Liver (tissue), 9 donors: Measurements from ENCODE around the gene AMZ1. TPM values are rescaled to one million over a fixed set of nuclear protein-coding genes. Genes with fewer than 3 reads are reported as not detected.

Source experiments
- DNase-seq: peaks from one replicate; pipeline ENCODE4 v3.0.0-alpha.2; 2017; ENCODE audit warnings: low spot score
- H3K27ac ChIP-seq, 2 donors: one replicate each; pipeline ENCODE4 v1.7.0; 2013; ENCODE audit warnings: inconsistent platforms in 2 of 2, low read length in 2 of 2, control low read depth in 1 of 2, low read depth in 1 of 2, mild to moderate bottlenecking in 1 of 2
- H3K27me3 ChIP-seq, 4 donors: one replicate each; pipeline versions ENCODE4 v1.6.1 to v1.7.0; 2013; ENCODE audit warnings: low read length in 3 of 4, inconsistent platforms in 1 of 4, mild to moderate bottlenecking in 1 of 4, moderate library complexity in 1 of 4; ENCODE audit not compliant: control insufficient read depth in 4 of 4, insufficient read depth in 4 of 4
- H3K36me3 ChIP-seq, 4 donors: one replicate each; pipeline versions ENCODE4 v1.6.1 to v1.7.0; 2013; ENCODE audit warnings: low read length in 3 of 4, mild to moderate bottlenecking in 3 of 4, low read depth in 1 of 4, moderate library complexity in 1 of 4; ENCODE audit not compliant: control insufficient read depth in 4 of 4, insufficient read depth in 3 of 4
- H3K4me1 ChIP-seq, 4 donors: one replicate each; pipeline versions ENCODE4 v1.6.1 to v1.7.0; 2013; ENCODE audit warnings: low read length in 3 of 4, mild to moderate bottlenecking in 3 of 4, moderate library complexity in 1 of 4; ENCODE audit not compliant: control insufficient read depth in 4 of 4, insufficient read depth in 4 of 4
- H3K4me3 ChIP-seq, 3 donors: one replicate each; pipeline versions ENCODE4 v1.6.1 to v1.7.0; 2013; ENCODE audit warnings: low read length in 3 of 3, control low read depth in 1 of 3, low read depth in 1 of 3, mild to moderate bottlenecking in 1 of 3
- H3K9ac ChIP-seq, 2 donors: one replicate each; pipeline ENCODE4 v1.7.0; 2013; ENCODE audit warnings: low read length in 2 of 2, mild to moderate bottlenecking in 2 of 2, moderate library complexity in 2 of 2, control low read depth in 1 of 2, low read depth in 1 of 2
- H3K9me3 ChIP-seq, 4 donors: one replicate each; pipeline versions ENCODE4 v1.6.1 to v1.7.0; 2013; ENCODE audit warnings: low read length in 3 of 4; ENCODE audit not compliant: control insufficient read depth in 4 of 4
- EGR1 ChIP-seq, 2 donors: IDR thresholded peaks; 2 replicates each; pipeline ENCODE4 v1.6.1; 2016 to 2018; ENCODE audit warnings: antibody characterized with exemption in 2 of 2, low read depth in 2 of 2
- FOXA1 ChIP-seq: IDR thresholded peaks from 2 replicates; pipeline ENCODE4 v1.6.1; 2016; ENCODE audit warnings: antibody characterized with exemption
- FOXA2 ChIP-seq: IDR thresholded peaks from 2 replicates; pipeline ENCODE4 v1.6.1; 2016; ENCODE audit warnings: antibody characterized with exemption
- HNF4A ChIP-seq, 2 donors: conservative IDR thresholded peaks; 2 replicates each; pipeline ENCODE4 v1.6.1; 2016; ENCODE audit warnings: antibody characterized with exemption in 2 of 2, mild to moderate bottlenecking in 2 of 2
- HNF4G ChIP-seq: IDR thresholded peaks from 2 replicates; pipeline ENCODE4 v1.6.1; 2016; ENCODE audit warnings: antibody characterized with exemption
- JUND ChIP-seq, 2 donors: IDR thresholded peaks; 2 replicates each; pipeline ENCODE4 v1.6.1; 2016; ENCODE audit warnings: antibody characterized with exemption in 2 of 2
- NR2F2 ChIP-seq: IDR thresholded peaks from 2 replicates; pipeline ENCODE4 v1.6.1; 2016; ENCODE audit warnings: antibody characterized with exemption
- RAD21 ChIP-seq, 2 donors: IDR thresholded peaks; 2 replicates each; pipeline ENCODE4 v1.6.1; 2016; ENCODE audit warnings: antibody characterized with exemption in 2 of 2, mild to moderate bottlenecking in 2 of 2
- RXRA ChIP-seq, 2 donors: IDR thresholded peaks; 2 replicates each; pipeline ENCODE4 v1.6.1; 2017 to 2018; ENCODE audit warnings: antibody characterized with exemption in 2 of 2, mild to moderate bottlenecking in 1 of 2
- SP1 ChIP-seq: IDR thresholded peaks from 2 replicates; pipeline ENCODE4 v1.6.1; 2018; ENCODE audit warnings: antibody characterized with exemption, mild to moderate bottlenecking
- TAF1 ChIP-seq: conservative IDR thresholded peaks from 2 replicates; pipeline ENCODE4 v1.6.1; 2016; ENCODE audit warnings: antibody characterized with exemption, mild to moderate bottlenecking
- WGBS: extraction: QIAGEN DNeasy Blood & Tissue Kit; methylation state at CpG from one replicate; pipeline ENCODE4 v1.1.7; 2013; 5-methylcytosine and 5-hydroxymethylcytosine counted together
- polyA plus RNA-seq, 2 donors: library from polyadenylated mRNA; stranded (reverse) in 1 of 2; unstranded in 1 of 2; fragments of 200-250 nt in 1 of 2; fragments of >200 nt in 1 of 2; fragmentation: Nextera tagmentation in 1 of 2; extraction: Ambion mirVana in 1 of 2; gene quantifications; one replicate each; pipeline versions ENCODE4 v1.2.1 to v1.2.3, GENCODE V29; 2013 to 2015
- total RNA-seq, 2 donors: library from RNA; depleted of rRNA; stranded (reverse); fragments of >200 nt; gene quantifications; one replicate each; pipeline ENCODE4 v1.2.3, GENCODE V29; 2014
- TF ChIP-seq, protein P1 (sequence below): fragments of 150-350 bp; IDR thresholded peaks from 2 replicates; pipeline ENCODE4 v1.5.1; 2017; ENCODE audit warnings: improper control_type of control experiment, low read depth, low read length; ENCODE audit not compliant: missing input control
- TF ChIP-seq, protein P2 (sequence below): IDR thresholded peaks from 2 replicates; pipeline ENCODE4 v1.6.1; 2016; ENCODE audit warnings: antibody characterized with exemption
- TF ChIP-seq, protein P3 (sequence below): IDR thresholded peaks from 2 replicates; pipeline ENCODE4 v1.6.1; 2016; ENCODE audit warnings: antibody characterized with exemption
- TF ChIP-seq, protein P4 (sequence below): IDR thresholded peaks from 2 replicates; pipeline ENCODE4 v1.6.1; 2016; ENCODE audit warnings: antibody characterized with exemption, mild to moderate bottlenecking
- TF ChIP-seq, protein P5 (sequence below): IDR thresholded peaks from 2 replicates; pipeline ENCODE4 v1.6.1; 2016; ENCODE audit warnings: antibody characterized with exemption
- donor health status: healthy.
- donor health status: healthy.
- donor health status: healthy.
- donor health status: healthy.
- donor health status: healthy.

Gene AMZ1
- total and polyA plus RNA-seq, 4 donors: 0.10 to 1.3 (median 1.1) TPM; not detected in 1

DNA sequence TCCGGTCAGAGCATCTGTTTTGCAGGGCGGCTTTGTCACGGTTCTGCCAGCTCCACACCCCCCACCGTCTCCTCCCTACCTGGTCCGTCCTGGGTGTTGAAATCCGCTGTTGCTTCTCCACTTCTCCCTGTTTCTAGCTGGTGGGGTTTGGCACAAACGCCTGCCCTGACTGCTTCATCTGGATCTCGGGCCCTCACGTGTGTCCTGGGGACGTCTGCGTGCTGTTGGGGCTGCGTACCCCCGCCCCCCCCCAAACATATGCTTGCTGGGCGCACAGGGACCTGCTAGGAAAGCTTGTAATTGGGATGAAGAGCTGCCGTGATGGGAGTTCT is 11.3 kb downstream of the AMZ1 start:
- H3K27ac ChIP-seq: no peak overlapping the region
- H3K27me3 ChIP-seq: no peaks in the 10 kb centered on the region
- no peak overlapping the region for H3K9ac ChIP-seq
- no peak overlapping the region for H3K4me3 ChIP-seq
- H3K36me3 ChIP-seq: no peaks in the 10 kb centered on the region
- H3K9me3 ChIP-seq: no peaks in the 10 kb centered on the region
- no peak for DNase-seq
- 70% methylated on average over 15 of the region's 15 CpGs for WGBS
- peaks cover 0 to 12% (median 2%) of the 10 kb centered on the region in 4 donors for H3K4me1 ChIP-seq
- TF ChIP-seq EGR1 (IDR thresholded peaks at IDR 0.05; ENCODE audit: low read depth in 2 of 2): no peak
- no peak for TF ChIP-seq FOXA1
- TF ChIP-seq HNF4A (conservative IDR thresholded peaks at IDR 0.05): no peak
- no peak for TF ChIP-seq NR2F2
- TF ChIP-seq, protein P1, sequence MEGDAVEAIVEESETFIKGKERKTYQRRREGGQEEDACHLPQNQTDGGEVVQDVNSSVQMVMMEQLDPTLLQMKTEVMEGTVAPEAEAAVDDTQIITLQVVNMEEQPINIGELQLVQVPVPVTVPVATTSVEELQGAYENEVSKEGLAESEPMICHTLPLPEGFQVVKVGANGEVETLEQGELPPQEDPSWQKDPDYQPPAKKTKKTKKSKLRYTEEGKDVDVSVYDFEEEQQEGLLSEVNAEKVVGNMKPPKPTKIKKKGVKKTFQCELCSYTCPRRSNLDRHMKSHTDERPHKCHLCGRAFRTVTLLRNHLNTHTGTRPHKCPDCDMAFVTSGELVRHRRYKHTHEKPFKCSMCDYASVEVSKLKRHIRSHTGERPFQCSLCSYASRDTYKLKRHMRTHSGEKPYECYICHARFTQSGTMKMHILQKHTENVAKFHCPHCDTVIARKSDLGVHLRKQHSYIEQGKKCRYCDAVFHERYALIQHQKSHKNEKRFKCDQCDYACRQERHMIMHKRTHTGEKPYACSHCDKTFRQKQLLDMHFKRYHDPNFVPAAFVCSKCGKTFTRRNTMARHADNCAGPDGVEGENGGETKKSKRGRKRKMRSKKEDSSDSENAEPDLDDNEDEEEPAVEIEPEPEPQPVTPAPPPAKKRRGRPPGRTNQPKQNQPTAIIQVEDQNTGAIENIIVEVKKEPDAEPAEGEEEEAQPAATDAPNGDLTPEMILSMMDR: no peak
- TF ChIP-seq TAF1: no peak
- no peak for TF ChIP-seq SP1
- TF ChIP-seq, protein P2, sequence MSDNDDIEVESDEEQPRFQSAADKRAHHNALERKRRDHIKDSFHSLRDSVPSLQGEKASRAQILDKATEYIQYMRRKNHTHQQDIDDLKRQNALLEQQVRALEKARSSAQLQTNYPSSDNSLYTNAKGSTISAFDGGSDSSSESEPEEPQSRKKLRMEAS: no peak
- no peak for TF ChIP-seq HNF4G
- TF ChIP-seq, protein P3, sequence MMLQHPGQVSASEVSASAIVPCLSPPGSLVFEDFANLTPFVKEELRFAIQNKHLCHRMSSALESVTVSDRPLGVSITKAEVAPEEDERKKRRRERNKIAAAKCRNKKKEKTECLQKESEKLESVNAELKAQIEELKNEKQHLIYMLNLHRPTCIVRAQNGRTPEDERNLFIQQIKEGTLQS: no peak
- no peak for TF ChIP-seq RXRA (IDR thresholded peaks at IDR 0.05)
- TF ChIP-seq, protein P4, sequence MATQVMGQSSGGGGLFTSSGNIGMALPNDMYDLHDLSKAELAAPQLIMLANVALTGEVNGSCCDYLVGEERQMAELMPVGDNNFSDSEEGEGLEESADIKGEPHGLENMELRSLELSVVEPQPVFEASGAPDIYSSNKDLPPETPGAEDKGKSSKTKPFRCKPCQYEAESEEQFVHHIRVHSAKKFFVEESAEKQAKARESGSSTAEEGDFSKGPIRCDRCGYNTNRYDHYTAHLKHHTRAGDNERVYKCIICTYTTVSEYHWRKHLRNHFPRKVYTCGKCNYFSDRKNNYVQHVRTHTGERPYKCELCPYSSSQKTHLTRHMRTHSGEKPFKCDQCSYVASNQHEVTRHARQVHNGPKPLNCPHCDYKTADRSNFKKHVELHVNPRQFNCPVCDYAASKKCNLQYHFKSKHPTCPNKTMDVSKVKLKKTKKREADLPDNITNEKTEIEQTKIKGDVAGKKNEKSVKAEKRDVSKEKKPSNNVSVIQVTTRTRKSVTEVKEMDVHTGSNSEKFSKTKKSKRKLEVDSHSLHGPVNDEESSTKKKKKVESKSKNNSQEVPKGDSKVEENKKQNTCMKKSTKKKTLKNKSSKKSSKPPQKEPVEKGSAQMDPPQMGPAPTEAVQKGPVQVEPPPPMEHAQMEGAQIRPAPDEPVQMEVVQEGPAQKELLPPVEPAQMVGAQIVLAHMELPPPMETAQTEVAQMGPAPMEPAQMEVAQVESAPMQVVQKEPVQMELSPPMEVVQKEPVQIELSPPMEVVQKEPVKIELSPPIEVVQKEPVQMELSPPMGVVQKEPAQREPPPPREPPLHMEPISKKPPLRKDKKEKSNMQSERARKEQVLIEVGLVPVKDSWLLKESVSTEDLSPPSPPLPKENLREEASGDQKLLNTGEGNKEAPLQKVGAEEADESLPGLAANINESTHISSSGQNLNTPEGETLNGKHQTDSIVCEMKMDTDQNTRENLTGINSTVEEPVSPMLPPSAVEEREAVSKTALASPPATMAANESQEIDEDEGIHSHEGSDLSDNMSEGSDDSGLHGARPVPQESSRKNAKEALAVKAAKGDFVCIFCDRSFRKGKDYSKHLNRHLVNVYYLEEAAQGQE: no peak
- TF ChIP-seq RAD21 (IDR thresholded peaks at IDR 0.05): no peak
- TF ChIP-seq, protein P5, sequence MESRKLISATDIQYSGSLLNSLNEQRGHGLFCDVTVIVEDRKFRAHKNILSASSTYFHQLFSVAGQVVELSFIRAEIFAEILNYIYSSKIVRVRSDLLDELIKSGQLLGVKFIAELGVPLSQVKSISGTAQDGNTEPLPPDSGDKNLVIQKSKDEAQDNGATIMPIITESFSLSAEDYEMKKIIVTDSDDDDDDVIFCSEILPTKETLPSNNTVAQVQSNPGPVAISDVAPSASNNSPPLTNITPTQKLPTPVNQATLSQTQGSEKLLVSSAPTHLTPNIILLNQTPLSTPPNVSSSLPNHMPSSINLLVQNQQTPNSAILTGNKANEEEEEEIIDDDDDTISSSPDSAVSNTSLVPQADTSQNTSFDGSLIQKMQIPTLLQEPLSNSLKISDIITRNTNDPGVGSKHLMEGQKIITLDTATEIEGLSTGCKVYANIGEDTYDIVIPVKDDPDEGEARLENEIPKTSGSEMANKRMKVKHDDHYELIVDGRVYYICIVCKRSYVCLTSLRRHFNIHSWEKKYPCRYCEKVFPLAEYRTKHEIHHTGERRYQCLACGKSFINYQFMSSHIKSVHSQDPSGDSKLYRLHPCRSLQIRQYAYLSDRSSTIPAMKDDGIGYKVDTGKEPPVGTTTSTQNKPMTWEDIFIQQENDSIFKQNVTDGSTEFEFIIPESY: no peak
- TF ChIP-seq FOXA2: no peak

DNA sequence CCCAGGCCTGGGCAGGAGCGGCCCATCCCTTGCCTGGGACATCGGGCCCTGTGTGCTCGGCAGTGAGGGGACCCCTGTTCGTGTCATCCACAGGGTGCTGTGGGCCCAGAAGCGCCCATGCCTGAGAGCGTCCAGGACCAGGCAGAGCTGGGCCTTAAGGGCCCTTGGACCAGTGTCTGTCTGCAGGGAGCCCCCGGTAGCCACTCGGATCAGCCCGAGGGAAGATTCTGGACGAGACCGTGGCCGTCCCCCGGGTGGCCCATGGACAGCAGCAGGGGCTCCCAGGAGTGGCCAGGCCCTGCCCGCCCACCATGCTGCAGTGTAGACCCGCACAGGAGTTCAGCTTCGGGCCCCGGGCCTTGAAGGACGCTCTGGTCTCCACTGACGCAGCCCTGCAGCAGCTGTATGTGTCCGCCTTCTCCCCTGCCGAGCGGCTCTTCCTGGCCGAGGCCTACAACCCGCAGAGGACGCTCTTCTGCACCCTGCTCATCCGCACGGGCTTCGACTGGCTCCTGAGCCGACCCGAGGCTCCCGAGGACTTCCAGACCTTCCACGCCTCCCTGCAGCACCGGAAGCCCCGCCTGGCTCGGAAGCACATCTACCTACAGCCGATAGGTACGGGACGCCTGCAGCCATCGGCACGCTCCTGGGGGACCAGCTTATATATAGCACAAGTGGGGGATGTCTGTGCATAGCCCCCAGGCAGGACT is 12.3 kb downstream of the AMZ1 start:
- DNase-seq: no peak
- Histone ChIP-seq H3K27me3 (no peaks in the 10 kb centered on the region), H3K9me3 (no peaks in the 10 kb centered on the region), H3K27ac (no peak overlapping the region), H3K36me3 (no peaks in the 10 kb centered on the region), H3K4me3 (no peak overlapping the region), H3K9ac (no peak overlapping the region), H3K4me1 (peaks cover 0 to 12% (median 2%) of the 10 kb centered on the region in 4 donors)
- TF ChIP-seq, protein P5: no peak
- TF ChIP-seq SP1: no peak
- no peak for TF ChIP-seq JUND (IDR thresholded peaks at IDR 0.05)
- no peak for TF ChIP-seq FOXA2
- TF ChIP-seq FOXA1: no peak
- no peak for TF ChIP-seq RXRA (IDR thresholded peaks at IDR 0.05)
- no peak for TF ChIP-seq HNF4A (conservative IDR thresholded peaks at IDR 0.05)
- WGBS: 93% methylated on average over 40 of the region's 40 CpGs
